ENCODE data around the gene COQ3.

The COQ3 gene, protein sequence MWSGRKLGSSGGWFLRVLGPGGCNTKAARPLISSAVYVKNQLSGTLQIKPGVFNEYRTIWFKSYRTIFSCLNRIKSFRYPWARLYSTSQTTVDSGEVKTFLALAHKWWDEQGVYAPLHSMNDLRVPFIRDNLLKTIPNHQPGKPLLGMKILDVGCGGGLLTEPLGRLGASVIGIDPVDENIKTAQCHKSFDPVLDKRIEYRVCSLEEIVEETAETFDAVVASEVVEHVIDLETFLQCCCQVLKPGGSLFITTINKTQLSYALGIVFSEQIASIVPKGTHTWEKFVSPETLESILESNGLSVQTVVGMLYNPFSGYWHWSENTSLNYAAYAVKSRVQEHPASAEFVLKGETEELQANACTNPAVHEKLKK

DNA sequence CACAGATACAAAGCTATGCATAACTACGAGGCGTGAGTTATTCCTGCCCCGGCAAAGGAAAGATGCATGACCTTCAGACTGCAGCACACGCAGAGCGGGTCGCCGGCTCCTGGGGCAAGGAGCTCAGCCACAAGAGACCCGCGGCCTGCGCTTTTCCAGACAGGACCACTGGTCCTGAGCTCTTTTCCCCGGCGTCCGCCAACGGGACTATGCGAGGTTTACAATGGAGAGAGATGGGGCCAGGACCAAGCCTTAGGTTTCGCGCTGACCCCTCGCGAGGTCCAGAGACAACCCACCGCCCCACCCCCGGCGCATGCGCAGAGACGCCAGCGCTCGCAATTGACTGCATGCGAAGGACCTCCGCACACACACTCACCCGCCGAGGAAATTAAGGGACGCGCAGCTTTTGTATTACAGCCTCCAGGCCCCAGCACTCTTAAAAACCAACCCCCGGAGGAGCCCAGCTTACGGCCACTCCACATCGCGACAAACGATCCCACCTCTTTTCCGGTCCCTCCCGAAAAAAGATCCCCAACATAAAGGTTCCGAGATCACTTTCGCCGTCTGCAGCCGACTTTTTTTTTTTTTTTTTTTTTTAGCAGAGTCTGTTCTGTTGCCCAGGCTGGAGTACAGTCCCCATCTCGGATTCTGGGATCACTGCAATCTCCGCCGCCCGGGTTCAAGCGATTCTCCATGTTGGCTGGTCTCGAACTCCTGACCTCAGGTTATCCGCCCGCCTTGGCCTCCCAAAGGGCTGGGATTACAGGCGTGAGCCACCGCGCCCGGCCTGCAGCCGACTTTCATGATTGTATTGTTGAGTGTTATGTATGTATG is at the start of gene COQ3:
TSS of gene COQ3 (minus strand) at position 498 of the 834 bp plus-strand sequence. CDS start at position 482, 16 bp downstream.
- DNase-seq, result peak; percentile 56 to 73

DNA sequence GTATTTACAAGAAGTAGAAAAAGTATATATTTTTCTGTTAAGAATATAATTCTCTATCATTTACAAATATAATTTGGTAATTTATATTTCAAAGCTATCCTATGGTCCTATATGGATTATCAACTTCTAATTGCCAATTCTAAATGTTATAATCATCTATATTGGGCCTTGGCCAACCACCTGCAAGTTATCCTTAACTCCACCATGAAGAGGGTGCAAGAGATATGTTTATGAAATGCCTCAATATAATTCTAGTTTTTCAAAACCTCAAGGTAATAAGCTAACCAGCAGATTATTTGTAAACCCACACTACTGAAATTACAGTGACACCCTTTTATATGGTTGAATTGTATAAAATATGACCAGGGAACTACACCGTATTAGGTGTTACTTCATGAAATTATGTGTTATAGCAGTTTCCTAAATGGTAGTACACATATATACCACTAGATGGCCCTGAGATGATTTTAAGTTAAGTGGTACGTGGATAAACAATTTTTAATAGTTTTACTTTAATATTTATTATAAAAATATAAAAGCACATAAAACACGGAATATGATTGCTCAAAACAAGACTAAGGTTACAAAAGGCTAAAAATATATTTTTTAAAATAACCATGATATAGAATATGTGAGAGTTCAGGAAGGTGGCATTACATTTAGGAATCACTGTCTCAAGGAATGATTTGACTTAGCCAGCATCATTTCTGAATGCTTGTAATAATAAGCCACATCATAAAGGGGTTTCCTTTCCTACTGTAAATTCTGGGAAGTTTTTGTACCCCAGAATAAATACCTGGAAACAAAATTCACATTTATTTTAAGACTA is 40.9 kb upstream of the COQ3 start:
- DNase-seq, result peak in 1 of 2 donors; percentile 56

DNA sequence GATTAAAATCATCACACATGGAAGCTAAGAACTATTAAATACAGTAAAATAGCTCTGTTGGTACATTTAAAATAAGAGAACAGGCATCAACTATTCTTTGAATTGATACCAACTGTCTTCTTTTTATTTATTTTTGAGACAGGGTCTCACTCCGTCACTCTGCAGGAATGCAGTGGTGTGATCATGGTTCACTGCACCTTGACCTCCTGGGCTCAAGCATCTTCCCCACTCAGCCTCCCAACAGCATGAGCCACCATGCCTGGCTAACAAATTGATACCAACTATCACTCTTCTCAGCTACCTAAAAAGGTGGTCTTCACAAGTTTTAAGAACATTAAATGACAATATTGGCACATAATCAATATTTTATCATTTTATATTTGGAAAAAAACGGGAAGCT is 38.9 kb upstream of the COQ3 start:
- no peak for DNase-seq

DNA sequence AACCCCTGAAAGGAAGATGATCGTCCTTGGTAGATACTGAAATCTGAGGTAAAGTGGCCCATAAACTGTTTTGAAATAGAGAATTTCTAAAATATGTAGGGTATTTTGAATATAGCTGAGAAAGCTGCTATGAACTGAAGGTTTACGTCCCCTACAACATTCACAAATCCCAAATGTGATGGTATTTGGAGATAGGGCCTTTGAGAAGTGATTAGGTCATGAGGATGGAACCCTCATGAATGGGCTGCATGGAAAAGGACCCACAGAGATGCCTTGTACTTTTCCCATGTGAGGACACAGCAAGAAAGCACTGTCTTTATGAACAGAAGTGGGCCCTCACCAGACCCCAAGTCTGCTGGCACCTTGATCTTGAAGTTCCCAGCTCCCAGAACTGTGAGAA is 37.9 kb upstream of the COQ3 start:
- no peak for DNase-seq

DNA sequence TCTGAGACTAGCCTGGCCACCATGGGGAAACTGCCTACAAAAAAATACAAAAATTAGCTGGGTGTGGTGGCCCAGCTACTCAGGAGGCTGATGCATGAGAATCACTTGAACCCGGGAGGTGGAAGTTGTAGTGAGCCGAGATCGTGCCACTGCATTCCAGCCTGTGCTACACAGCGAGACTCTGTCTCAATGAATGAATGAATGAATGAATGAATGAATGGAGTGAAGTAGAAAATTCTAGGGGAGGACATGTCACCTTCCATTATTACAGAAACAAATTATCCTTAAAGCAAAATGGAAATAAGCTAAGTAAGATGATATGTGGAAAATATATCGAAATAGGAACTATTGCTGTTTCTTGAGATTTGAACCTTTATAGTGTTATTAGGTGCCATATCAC is 34.0 kb upstream of the COQ3 start:
- DNase-seq, result no peak

DNA sequence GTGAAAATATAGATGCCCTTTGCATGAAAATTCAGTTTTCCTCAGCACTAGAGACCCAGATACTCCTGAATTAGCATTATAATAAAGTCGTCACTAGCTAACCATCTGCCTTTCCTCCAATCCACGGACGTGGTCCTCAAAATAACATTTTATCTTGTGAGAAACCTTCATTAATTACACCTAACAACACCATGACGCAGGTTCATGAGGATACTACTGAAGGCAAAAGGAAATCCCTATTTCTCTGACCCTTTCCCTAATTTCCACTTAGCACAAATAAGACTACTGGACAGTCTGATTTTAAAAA is 32.4 kb upstream of the COQ3 start:
- no peak for DNase-seq

DNA sequence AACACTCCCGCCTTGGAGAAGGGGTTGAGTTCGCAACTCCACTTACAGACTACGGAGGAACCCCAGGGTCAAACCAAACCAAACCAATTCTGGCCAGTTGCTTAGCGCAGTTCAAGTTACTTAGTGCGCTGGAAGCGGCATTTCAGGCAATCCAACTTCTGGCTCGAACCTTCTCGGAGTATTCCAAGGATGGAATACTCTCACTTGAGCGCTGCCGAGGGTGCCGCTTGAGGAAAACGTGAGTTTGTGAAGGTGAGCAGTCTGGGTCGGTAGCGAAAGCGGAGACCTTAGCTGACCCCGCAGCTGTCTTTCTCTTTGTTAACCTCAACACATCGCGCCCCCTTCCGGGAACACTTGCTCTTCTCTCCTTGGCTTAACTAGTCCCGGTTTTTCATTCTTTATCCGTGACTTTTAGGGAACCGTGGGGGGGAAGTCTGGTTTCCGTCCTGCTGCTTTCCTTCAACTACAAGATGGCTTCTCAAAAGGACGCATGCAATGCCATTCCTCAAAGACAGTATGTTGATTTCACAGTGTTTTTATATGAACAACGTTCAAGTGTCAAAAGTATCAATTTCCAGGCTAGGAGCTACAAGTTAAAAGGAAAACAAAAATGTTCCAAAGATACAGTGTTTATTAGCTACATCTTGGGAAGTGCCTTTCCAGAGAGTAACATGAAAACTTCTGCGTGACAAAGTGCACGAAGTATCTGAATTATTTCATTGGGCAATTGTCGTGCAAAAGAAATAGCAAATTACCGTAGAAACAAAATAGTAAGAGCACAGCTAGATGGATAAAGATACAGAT is 31.9 kb upstream of the COQ3 start:
- peak; percentile 55 to 70 for DNase-seq

DNA sequence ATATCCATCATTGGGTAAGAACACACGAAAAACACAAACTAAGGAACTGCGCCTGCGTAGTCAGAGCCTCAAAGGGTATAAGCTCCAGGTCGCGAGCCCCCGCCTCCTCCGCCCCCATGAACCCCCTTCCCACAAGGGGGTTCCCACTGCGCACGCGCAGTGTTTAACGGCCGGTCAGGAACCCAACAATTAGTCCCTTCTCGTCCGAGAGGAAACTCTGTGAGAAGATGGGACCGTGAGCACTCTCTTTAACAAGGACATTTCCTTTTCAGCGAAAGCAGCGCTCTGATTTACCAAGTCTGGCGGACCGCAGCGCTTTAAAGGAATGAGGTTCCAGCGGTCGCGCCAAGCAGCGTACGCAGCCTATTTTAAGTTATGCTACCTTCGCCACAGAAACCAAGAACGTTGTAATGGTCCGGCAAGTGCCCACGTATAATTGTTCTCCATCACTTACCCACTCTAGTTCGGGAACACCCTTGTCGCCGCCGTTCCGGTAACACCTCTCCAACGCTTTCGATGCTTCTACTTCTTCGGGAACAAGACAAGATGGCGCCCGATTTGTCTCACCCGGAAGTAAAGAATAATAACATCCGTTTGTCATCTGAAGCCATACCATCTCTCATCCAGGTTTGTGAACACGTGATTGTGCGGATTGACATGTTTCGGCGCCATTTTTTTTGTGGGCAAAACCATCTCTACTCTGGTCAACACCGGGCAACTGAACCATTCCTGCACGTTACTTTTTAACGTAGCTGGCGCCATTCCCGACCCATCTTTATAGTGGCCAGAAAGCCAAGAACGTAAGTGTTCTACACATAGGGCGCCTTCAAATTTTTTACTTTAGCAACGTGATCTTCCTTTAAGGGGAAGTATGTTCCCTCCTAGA is 31.0 kb upstream of the COQ3 start, which contains the start of gene PNISR:
TSS of gene PNISR (minus strand) at position 548 of the 886 bp plus-strand sequence. CDS start 10,649 bp downstream, outside the sequence.
- peak; percentile 94 to 96 for DNase-seq

DNA sequence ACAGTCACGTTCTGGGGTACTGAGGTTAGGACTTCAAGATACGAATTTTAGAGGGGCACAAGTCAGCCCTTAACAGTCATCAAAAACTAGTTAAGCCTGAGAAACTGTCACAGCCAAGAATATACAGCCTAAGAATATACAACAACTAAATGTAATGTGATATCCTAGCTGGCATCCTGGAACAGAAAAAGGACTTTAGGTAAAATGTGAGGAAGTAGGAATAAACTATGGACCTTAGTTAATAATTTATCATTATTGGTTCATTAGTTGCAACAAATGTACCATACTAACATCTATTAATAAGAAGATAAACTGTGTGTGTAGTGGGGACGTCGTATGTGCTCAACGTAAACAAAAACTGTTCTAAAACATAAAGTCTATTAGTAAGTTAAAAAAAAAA is 30.0 kb upstream of the COQ3 start:
- DNase-seq, result no peak

DNA sequence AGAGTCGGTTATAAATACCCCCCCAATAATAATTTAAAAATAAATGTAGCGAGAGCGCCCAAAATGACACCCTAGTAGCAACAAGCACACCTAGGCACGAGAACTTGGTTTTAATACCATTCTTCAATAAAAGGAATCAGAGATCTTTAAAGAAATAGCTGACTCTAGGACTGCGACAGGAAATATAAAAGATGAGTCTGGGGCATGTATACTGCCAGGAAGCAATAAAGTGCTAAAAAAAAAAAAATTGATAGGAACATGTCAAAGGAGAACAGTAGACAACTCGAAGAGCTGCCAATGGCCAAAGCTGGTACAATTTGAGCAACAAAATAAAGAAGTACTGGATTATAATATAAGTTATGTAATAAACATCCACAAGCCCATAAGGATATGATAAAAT is 28.9 kb upstream of the COQ3 start:
- no peak for DNase-seq

DNA sequence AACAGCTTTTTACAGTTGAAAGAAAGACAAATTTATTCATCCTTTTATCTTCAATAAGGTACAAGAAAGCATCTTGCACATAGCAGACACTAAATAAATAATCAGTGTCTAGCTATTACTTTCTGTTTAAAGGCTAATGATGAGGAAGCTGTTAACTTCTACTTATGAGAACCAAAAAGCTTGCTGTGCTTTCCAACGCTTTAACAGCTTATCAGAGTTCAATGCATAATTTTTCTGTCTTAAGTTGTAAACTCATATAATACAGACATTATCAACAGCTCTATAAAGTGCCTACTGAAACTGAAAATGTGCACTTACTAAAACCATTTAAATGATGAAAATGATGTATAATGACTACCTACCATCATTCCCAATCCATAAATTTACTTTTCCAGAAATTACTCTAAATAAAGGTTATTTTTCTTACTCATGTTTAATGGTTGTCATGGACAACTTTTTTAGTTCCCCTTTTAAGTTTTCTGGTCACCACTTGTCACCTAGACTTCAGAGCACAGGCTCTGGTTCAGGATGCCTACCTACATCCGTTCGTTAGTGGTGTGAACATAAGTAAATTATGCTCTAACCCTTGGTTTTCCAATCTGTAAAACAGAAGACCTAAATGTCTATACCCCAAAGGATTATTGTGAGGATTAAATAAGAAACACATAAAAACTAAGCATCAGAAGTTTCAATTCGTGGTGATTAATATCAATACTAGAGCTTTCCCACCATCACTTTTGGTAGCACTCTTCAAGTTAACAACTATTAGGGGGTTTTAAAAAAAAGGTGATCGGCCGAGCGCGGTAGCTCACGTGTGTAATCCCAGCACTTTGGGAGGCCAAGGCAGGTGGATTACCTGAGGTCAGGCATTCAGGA is 23.1 kb upstream of the COQ3 start:
- no peak for DNase-seq

DNA sequence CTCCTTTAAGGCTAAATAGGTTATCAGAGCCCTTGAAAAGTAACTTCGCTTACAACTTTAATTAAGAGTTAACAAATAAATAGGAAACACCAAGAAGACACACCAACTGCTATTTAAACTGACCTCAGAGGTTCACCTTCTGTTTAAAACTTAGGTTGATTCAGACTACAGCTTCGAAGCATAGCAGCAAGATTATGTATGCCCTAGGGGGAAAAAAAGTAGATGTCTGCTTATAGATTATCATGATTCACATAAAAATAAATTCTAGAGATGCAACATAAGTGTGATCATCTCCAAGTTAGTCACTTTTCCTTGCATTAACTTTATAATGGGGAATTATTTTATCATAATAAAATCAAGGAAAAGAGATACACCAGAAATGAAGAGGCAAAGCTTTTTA is 22.2 kb upstream of the COQ3 start:
- DNase-seq, result no peak

DNA sequence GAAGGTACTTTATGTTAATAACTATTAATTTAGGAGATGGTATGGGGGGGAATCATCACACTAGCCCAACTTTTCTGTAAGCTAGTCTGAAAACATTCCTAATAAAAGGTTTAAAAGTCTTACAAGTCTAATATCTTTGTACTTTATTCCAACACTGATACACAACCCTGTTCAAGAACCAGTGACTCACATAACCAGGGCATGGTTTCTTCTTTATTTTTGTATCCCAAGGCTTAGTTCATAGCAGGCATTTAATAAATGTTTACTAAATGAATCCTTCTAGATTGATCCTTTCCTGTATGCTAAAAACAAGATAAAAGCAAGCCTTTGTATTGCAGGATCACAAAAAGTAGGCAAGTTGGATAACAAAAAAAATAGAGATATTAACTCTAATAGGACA is 21.5 kb upstream of the COQ3 start:
- DNase-seq, result no peak

DNA sequence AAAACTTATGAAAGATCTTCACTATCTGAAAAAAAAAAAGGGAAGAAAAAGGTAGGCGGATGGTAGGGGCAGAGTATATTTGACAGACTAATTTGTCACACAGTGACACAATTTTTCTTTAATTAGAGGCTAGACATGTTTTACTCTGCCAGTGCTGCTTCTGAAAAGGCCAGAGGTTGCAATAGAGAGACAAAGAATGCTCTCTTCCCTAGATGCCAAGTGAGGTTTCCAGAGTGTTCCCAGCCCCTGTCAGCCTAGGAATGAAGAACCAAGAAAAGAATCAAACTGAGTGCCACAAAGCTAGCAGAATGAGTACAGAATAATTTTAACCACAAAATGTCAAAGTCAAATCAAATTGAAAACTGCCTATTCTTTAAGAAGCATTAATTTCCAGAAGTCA is 18.1 kb upstream of the COQ3 start:
- no peak for DNase-seq

DNA sequence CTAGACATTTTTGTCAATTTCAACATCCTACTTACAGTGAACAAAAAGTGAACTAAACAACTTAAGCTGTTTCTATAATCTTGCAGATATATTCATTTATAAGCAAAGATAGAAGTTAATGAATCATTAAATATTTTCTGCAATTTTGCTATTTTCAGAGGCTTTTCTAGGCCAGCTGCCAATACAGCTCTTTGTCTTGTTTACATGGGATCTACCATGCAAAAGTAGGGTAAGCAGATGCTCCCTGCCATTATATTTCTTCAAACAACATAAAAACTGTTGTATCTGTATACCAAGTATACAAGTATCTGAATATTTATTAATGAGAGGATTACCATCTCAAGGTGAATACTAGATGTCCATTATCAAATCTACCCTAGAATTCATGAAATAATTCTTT is 15.7 kb upstream of the COQ3 start:
- no peak for DNase-seq

DNA sequence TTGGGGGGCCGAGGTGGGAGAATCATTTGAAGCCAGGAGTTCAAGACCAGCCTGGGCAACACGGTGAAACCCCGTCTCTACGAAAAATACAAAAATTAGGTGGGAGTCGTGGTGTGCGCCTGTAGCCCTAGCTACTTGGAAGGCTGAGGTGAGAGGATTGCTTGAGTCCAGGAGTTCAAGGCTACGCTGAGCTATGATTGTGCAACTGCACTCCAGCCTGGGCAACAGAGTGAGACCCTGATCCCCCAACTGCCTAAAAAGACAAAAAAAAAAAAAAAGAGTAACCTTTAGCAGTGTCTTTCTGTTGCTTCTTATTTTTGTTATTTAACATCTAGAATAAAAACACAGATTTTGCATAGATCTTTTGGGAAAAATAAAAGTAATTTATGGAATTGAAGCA is 13.1 kb upstream of the COQ3 start:
- DNase-seq, result no peak

DNA sequence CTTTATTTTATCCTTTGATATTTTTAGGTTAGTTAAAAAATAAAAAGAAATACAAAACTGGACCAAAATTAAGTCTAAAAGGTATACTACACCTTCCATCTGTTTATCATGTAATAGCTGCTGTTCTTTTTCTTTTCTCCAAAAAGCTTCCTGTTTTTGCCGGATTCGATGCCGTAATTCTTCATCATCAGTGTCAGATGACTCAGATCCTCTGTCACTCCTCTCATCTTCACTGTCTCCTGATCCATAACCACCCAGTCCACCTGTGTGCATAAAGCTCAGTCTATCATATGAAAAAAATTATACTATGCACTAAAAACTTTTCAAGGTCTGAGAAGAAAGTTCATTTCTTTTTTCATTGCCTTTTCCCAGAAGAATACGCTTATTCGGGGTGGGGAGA is 8.5 kb upstream of the COQ3 start:
- no peak for DNase-seq

DNA sequence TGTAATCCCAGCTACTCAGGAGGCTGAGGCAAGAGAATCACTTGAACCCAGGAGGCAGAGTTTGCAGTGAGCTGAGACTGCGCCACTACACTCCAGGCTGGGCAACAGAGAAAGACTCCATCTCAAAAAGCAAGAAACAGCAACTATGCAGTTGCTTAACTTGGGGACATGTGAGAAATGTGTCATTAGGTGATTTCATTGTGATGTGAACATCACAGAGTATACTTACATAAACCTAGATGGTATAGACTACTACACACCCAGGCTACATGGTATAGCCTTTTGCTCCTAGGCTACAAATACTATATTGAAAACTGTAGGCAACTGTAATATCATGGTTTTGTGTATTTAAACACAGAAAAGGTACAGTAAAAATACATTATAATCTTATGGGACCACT is 3.3 kb upstream of the COQ3 start:
- DNase-seq, result no peak

DNA sequence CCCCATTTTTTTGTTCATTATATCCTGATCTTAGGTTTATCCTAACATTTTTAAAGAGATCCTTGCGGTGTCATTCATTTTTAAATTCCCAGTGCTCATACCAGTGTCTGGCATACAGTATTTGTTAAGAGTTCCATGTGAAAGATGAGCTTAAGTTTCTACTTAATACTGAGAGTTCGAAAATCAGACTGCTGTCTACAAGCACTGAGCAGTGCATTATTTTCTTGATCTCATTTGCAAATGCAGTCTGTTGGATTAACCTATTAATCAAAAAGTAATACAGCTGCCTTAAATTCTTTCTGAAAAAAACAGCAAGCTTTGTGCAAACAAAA is 663 bp downstream of the COQ3 start:
- no peak for DNase-seq

DNA sequence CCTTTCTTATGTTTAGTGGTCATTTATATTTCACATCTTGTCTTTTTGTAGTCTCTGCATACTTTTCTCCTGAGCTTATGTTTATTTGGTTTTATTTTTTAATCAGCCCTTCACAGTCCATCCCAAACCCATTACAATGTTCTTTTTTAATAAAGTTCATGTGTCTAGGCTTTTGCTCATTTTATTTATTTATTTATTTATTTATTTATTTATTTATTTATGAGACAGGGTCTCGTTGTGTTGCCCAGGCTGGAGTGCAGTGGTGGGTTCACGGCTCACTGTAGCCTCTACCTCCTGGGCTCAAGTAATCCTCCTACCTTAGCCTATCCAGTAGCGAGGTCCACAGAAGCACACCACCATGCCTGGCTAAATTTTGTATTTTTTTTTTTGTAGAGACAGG is 3.1 kb downstream of the COQ3 start:
- no peak for DNase-seq

DNA sequence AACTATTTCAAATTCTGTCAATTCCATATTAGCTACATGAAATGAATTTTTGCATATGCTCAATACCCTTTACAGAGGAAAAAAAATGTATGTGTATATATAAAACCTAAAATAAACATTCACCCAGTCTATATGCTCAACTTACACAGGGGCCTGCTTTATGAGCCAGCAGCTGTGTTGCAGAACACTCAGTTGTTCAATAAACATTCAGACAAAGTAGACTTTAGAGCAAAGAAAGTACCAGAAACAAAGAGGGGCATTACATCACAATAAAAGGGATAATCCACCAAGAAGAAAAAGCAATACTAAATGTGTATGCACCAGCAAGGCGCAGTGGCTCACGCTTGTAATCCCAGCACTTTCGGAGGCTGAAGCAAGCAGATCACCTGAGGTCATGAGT is 9.5 kb downstream of the COQ3 start:
- no peak for DNase-seq

Measured in CD4-positive, alpha-beta T cell treated with Interferon alpha-2 for 1 hour (primary cell).